ENCODE measurements around the gene TMTC4.

DNA sequence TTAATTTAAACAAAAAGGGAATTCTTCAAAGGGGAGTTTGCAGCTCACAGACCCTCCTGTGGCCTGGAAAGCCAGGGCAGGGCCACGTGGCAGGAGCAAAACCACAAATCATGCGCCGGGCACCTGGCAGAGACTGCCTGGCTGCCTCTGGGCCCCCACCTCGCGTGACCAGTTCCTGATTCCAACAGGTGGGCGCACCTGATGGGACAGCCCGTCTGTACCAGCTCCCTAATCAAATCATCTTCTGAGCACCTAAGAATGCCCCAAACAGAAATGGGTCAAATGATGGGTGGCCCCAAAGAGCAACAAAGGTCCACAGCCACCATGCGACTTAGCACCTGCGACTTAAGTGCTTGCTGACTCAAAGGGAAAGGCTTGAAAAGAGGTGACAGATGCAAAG lies 9.2 kb downstream of the TMTC4 start:
- TF ChIP-seq ZC3H10 (CRISPR knock-in tag; IDR thresholded peaks at IDR 0.05), result no peak
- TF ChIP-seq ZFP3 (CRISPR knock-in tag; IDR thresholded peaks at IDR 0.05), result no peak
- TF ChIP-seq TOX (CRISPR knock-in tag; IDR thresholded peaks at IDR 0.05; ENCODE audit: borderline replicate concordance), result no peak
- no peak for TF ChIP-seq ISL1 (CRISPR knock-in tag; IDR thresholded peaks at IDR 0.05)
